Putamen (tissue), 1 donor: ENCODE measurements around the gene KIF21B.

Experiments used
- DNase-seq: peaks from one replicate; pipeline ENCODE4 v3.0.0-alpha.2; 2016; ENCODE audit warnings: low spot score

KIF21B gene

DNA sequence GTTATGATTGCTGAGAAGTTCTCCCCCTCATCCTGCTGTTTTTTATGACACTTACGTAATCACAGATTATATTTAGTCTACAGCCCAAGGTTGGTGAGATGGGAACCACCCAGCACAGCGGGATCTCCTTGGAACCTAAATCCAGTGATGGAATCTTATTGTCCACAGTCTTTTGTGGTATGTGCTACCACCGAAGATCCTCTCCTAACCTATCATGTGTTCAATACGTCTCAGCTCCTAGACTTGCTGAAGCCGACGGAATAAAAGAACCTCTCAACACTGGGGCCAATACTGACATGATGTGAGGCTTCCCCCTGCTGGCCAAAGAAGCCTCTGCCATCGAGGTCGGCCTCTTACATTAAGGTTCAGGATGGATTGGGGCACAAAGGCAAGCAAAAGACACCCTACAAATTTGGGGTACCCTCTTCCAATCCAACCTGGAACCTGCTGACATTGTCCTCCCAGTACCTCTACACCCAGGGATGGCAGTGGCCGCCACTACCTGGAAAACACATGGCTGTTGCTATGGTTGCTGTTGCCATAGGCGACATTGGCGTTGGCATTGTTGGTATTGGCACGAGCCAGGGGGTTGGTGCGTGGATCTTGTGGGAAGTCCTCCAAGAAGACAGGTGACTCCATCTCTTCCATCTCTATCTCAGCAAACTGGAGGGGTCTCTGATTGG is 19.4 kb upstream of the KIF21B start:
- peak; percentile 78 for DNase-seq

DNA sequence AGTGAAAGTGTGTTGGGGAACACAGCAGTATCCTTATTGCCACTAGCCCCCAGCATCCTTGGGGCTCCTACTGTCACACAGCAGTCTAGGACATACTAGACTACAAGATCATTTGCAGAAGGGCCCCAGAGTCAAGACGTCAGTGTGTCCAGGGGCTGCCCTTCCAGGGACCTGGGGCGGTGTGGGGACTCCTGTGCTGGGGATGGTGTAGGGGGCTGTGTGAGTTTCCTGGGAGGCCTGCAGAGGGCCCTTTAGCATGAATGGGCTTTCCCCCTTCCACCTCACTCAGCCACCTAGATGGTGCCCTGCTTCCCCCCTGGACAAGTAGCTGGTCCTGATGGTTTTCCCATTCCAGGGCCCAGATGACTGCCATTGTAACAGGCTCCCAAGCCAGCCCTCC is 17.5 kb upstream of the KIF21B start:
- DNase-seq, result no peak

DNA sequence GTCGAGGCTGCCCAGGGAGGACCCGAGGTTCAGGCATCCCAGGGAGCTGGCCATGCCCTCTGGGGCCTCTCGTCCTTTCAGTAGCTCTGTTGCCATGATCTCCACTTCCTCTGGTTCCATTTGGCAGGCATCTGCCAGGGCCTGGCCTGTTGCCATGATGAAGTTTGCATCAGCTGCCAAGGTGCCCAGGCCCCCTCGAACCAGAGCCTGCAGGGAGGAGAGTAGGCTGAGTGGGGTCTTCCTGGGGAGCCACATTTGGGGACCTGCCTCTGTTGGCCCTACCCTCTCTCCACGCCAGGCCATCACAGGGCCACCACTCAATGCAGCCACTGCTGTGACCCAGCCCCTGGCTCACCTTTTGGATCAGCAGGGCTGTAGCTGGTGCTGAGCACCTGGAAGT is 16.4 kb upstream of the KIF21B start:
- DNase-seq, result no peak

GRCh38 chr1:201039418-201039817 is 15.9 kb upstream of the KIF21B start:
- DNase-seq, result no peak

- no peak for DNase-seq
These were observed 14.8 kb upstream of the KIF21B start for GRCh38 chr1:201038186-201038876.

DNA sequence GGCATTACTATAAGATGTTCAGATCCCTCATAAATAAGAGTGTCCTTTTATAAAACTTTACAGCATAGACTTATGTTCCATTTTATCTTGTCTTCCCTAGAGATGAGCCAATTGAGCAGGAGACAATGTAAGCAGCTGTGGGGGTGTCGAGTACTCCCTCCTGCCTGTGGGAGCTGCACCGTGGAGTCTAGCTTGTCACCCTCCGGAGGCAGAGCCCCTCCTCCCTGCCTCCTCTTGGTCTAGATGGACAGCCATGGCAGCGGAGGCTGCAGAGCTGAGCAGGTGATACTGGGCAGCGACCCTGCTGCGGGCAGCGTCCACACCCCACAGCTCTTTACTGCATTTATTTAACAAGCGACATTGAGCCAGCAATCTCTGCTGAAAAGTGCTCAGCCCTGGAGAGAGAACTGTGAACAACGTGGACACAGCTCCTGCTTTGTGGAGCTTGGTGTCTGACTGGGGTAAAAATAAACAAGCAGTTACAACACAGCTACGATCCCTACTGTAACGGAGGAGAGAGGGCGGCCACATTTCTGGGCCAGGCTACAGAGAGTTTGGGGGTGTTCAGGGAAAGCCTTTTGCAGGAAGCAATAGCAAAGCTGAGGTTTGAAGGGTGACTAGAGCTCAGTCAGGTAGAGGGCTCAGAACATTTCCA is 12.8 kb upstream of the KIF21B start:
- no peak for DNase-seq

DNA sequence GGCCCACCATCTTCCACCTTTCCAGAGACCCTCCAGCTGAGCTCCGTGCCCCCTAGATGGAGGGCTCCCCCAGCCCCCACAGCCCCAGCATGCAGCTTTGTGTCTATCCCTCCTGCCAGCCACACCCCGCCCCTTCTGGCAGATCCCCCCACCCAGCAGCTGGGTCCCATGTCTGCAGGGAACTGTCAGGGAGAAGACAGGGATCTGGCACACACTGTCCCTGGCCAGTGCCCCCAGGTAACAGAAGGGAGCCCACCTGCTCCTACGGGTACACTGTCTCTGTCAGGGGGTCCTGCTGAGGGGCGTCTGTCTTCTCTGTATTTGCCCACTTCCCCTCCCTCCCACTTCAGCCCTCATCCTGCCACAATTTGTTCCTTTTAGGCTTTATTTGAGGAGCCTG is 11.2 kb upstream of the KIF21B start:
- DNase-seq, result no peak

- DNase-seq, result no peak
These were observed 8.9 kb upstream of the KIF21B start for GRCh38 chr1:201032408-201032807.

- peak; percentile 65 for DNase-seq
These were observed 5.0 kb upstream of the KIF21B start for GRCh38 chr1:201028461-201028889.

DNA sequence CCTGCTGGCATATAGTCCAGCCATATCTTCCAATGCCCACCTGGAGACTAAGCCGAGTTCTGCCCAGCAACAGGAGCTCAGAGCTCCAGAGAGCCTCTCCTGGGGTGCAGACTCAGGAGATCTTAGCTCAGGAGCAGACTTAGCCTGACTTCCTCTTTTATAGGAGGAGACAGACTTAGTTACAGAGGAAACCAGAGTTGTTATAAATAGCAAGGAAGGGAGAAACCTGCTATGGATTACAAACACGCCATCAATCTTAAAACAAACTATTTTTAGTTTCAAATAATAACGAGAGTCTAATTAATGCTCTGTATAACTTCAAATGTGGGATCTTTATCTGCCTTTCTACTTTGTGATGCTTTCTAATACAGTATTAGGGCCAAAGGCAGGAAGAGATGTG is 3.3 kb upstream of the KIF21B start:
- DNase-seq, result no peak

- no peak for DNase-seq
These were observed 2.7 kb upstream of the KIF21B start for GRCh38 chr1:201026234-201026633.

- no peak for DNase-seq
These were observed 2.1 kb upstream of the KIF21B start for GRCh38 chr1:201025571-201026002.

DNA sequence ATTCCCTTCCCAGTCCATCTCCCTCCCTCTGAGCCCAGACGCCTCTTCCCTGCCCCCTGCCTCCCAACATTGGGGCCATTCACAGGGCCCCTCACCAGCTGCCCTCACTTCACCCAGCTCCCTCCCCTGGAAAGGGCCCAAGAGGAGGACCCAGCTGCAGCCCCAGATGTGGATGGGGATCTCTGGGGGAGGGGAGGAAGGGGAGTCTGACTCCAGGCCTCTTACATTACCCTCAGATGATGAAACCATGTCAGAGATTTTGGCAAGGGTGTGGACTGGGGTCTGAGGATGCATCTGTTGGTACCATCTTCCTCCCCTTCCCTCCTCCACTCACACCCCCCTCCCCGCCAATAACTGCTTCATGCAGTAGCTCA is 1.1 kb upstream of the KIF21B start:
- DNase-seq, result peak; percentile 83

DNA sequence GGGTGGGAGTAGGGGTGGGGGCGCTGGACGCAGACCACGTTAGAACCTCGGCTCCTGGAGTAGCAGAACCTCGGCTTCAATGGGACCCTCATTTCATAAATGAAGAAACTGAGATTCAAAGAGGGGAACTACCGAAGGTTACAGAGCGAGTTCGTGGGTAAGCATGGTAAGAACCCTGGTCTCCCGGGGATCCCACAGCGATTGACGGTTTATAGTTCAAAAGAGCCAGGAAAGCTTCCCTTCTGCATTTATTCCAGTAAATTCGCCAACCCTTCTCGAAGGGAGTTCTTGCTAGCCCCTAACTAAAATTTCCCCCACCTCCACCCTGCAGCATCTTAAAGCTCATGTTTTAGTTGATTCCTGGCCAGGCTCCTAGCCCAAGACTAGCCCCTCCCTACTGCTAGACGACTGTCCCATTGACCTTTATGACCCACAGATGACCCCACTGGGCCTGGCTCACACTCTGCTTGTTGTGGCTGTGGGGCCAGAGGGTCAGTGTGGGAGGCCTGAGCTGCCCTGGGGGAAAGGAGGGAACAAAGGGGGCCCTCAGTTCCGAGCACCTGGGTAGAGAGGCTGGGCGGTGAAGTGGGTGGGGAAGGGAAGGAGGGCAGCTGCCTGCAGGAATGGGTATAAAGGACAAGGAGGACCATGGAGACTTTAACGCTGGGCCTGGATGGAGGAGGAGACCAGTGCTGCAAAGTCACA is 558 bp upstream of the KIF21B start:
- no peak for DNase-seq

- no peak for DNase-seq
These were observed 546 bp downstream of the KIF21B start for GRCh38 chr1:201022820-201023516.

GRCh38 chr1:201022493-201022819 is 1.1 kb downstream of the KIF21B start:
- no peak for DNase-seq

DNA sequence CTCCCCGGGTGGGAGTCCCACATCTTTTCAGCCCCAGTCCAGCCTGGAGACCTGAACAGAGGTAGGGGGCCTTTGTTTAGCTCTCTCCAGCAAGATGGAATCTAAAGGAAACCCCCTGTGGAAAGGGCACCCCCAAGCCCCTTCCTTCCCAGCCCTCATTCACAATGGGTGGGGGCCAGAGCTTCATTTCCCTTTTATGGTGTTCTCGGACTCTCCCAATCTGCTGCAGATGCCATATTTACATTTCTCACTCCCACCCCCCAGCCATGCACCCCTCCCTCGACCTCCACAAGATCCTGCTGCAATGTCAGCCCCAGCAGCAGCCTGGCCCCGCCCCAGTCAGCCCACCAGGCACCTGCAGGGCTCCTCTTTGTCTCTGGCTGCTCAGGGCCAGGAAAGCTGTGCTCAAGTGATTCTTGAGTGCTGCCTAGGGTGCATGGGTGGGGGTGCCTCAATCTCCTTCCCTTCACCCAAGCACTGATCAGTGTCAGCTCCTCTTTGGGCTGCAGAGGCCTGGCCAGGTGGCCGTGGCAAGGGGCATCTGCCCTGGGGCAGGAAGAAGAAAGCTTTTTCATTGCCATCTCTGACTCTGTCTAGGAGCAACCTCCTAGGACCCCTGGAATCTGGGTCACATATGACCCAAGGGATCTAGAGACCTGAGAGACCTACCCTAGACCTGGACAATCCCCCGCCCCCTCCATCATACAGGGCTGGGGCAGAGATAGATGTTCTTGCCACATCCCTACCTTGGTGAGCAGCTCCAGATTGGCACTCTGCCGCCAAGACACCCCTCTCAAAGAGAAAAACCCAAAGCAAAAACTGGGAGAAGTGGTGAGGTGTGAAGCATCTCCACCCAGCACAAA is 1.7 kb downstream of the KIF21B start:
- no peak for DNase-seq

GRCh38 chr1:201020721-201021629 is 2.5 kb downstream of the KIF21B start:
- peak; percentile 77 for DNase-seq

GRCh38 chr1:201020040-201020591 is 3.4 kb downstream of the KIF21B start:
- DNase-seq, result no peak
